HEK293 (cell line): ENCODE measurements around the gene MITF.

Experiments
- CTCF ChIA-PET: fragments of 350-600 bp; formaldehyde crosslinking; extraction: SDS; loops from one replicate; lab custom pipeline; 2021; ENCODE audit warnings: antibody characterized with exemption; lab: Yijun Ruan, JAX
- POLR2A ChIA-PET: fragments of 300-600 bp; formaldehyde crosslinking; extraction: SDS; loops from one replicate; lab custom pipeline; 2020; ENCODE audit warnings: antibody characterized with exemption, inconsistent platforms; lab: Yijun Ruan, JAX
- H3K27ac ChIP-seq: fragments of 200-500 bp; sonication (Bioruptor generic); 2 replicates; pipeline ENCODE4 v1.5.1; 2014; ENCODE audit warnings: low read depth, low read length, control low read depth, inconsistent platforms; ENCODE audit errors: extremely low read depth
- H3K36me3 ChIP-seq, 2 experiments: fragments of 200-500 bp in 1 of 2; sonication (Bioruptor generic) in 1 of 2; 1 replicate in 1 of 2; 2 replicates in 1 of 2; pipeline ENCODE4 v1.5.1; 2014 to 2017; ENCODE audit warnings: inconsistent platforms in 2 of 2, low read length in 2 of 2; ENCODE audit not compliant: control insufficient read depth in 2 of 2, insufficient read depth in 1 of 2
- H3K4me1 ChIP-seq: fragments of 200-500 bp; sonication (Bioruptor generic); 2 replicates; pipeline ENCODE4 v1.5.1; 2014; ENCODE audit warnings: mild to moderate bottlenecking, low read length, inconsistent platforms; ENCODE audit not compliant: control insufficient read depth, insufficient read depth
- H3K4me3 ChIP-seq: 2 replicates; pipeline ENCODE4 v1.5.1; 2011; ENCODE audit warnings: low read depth, mild to moderate bottlenecking, control low read depth, low read length, moderate library complexity
- H3K9me3 ChIP-seq: fragments of 200-500 bp; sonication (Bioruptor generic); 2 replicates; pipeline ENCODE4 v1.5.1; 2014; ENCODE audit warnings: low read depth, low read length, inconsistent platforms; ENCODE audit not compliant: control insufficient read depth, insufficient read depth
- BCL11A ChIP-seq: fragments of 450-650 bp; formaldehyde crosslinking; IDR thresholded peaks from 2 replicates; pipeline ENCODE4 v1.5.1; 2016; ENCODE audit warnings: low read depth, missing biosample characterization, missing genetic modification characterization
- FEZF1 ChIP-seq: fragments of 450-650 bp; formaldehyde crosslinking; IDR thresholded peaks from 2 replicates; pipeline ENCODE4 v1.5.1; 2016; ENCODE audit warnings: missing biosample characterization, missing genetic modification characterization
- HOXC10 ChIP-seq: sonication (generic); formaldehyde crosslinking; IDR thresholded peaks from 2 replicates; pipeline ENCODE4 v1.8.1; 2023; ENCODE audit warnings: mild to moderate bottlenecking, missing genetic modification reagents
- IKZF3 ChIP-seq: fragments of 450-650 bp; IDR thresholded peaks from 2 replicates; pipeline ENCODE4 v1.5.0; 2018; ENCODE audit warnings: missing biosample characterization, mild to moderate bottlenecking, missing genetic modification characterization, moderate library complexity
- MEIS1 ChIP-seq: sonication (generic); formaldehyde crosslinking; IDR thresholded peaks from 2 replicates; pipeline ENCODE4 v1.8.1; 2022; ENCODE audit warnings: missing genetic modification reagents, mild to moderate bottlenecking, borderline replicate concordance
- OVOL3 ChIP-seq: fragments of 450-650 bp; formaldehyde crosslinking; IDR thresholded peaks from 2 replicates; pipeline ENCODE4 v1.5.1; 2016; ENCODE audit warnings: missing biosample characterization, missing genetic modification characterization
- ZBTB17 ChIP-seq: fragments of 450-650 bp; formaldehyde crosslinking; IDR thresholded peaks from 2 replicates; pipeline ENCODE4 v1.5.1; 2016; ENCODE audit warnings: missing biosample characterization, missing genetic modification characterization
- ZNF133 ChIP-seq: fragments of 450-650 bp; formaldehyde crosslinking; IDR thresholded peaks from 2 replicates; pipeline ENCODE4 v1.5.1; 2016; ENCODE audit warnings: missing biosample characterization, missing genetic modification characterization
- ZNF19 ChIP-seq: fragments of 450-650 bp; formaldehyde crosslinking; IDR thresholded peaks from 2 replicates; pipeline ENCODE4; 2016; ENCODE audit warnings: missing biosample characterization, missing genetic modification characterization, low read depth
- ZNF24 ChIP-seq: fragments of 450-650 bp; formaldehyde crosslinking; IDR thresholded peaks from 2 replicates; pipeline ENCODE4 v1.5.1; 2016; ENCODE audit warnings: missing biosample characterization, missing genetic modification characterization
- ZNF274 ChIP-seq, 2 experiments: fragments of 200-500 bp in 1 of 2; fragments of 450-650 bp in 1 of 2; sonication (Bioruptor generic) in 1 of 2; formaldehyde crosslinking in 1 of 2; IDR thresholded peaks; 2 replicates each; pipeline versions ENCODE4 v1.5.1 to v1.6.1; 2014 to 2016; ENCODE audit warnings: borderline replicate concordance in 1 of 2, inconsistent platforms in 1 of 2, low read length in 1 of 2, missing biosample characterization in 1 of 2, missing genetic modification characterization in 1 of 2
- ZNF302 ChIP-seq: fragments of 450-650 bp; formaldehyde crosslinking; IDR thresholded peaks from 2 replicates; pipeline ENCODE4 v1.5.1; 2016; ENCODE audit warnings: missing biosample characterization, missing genetic modification characterization, low read depth
- ZNF341 ChIP-seq: fragments of 450-650 bp; formaldehyde crosslinking; IDR thresholded peaks from 2 replicates; pipeline ENCODE4; 2016; ENCODE audit warnings: low read depth, missing biosample characterization, missing genetic modification characterization
- ZNF350 ChIP-seq: fragments of 450-650 bp; formaldehyde crosslinking; IDR thresholded peaks from 2 replicates; pipeline ENCODE4 v1.5.0; 2017; ENCODE audit warnings: missing biosample characterization, mild to moderate bottlenecking, missing genetic modification characterization
- ZNF366 ChIP-seq: fragments of 450-650 bp; formaldehyde crosslinking; conservative IDR thresholded peaks from 2 replicates; pipeline ENCODE4 v1.5.1; 2016; ENCODE audit warnings: missing biosample characterization, missing genetic modification characterization
- ZNF473 ChIP-seq: fragments of 450-650 bp; formaldehyde crosslinking; IDR thresholded peaks from 2 replicates; pipeline ENCODE4 v1.5.1; 2017; ENCODE audit warnings: missing biosample characterization, missing genetic modification characterization
- ZNF521 ChIP-seq: fragments of 450-650 bp; formaldehyde crosslinking; IDR thresholded peaks from 2 replicates; pipeline ENCODE4 v1.5.1; 2017; ENCODE audit warnings: missing biosample characterization, mild to moderate bottlenecking, missing genetic modification characterization
- ZNF600 ChIP-seq: fragments of 450-650 bp; formaldehyde crosslinking; IDR thresholded peaks from 2 replicates; pipeline ENCODE4 v1.5.1; 2016; ENCODE audit warnings: missing biosample characterization, missing genetic modification characterization
- ZNF626 ChIP-seq: fragments of 450-650 bp; sonication (Bioruptor Pico); formaldehyde crosslinking; IDR thresholded peaks from 2 replicates; pipeline ENCODE4 v1.5.1; 2018; ENCODE audit warnings: missing biosample characterization, missing genetic modification characterization, inconsistent platforms
- ZSCAN16 ChIP-seq: fragments of 450-650 bp; formaldehyde crosslinking; IDR thresholded peaks from 2 replicates; pipeline ENCODE4 v1.5.1; 2016; ENCODE audit warnings: missing biosample characterization, missing genetic modification characterization
- TF ChIP-seq, protein P1 (sequence below): fragments of 450-650 bp; formaldehyde crosslinking; IDR thresholded peaks from 2 replicates; pipeline ENCODE4 v1.5.1; 2016; ENCODE audit warnings: missing biosample characterization, missing genetic modification characterization
- TF ChIP-seq, protein P2 (sequence below): fragments of 450-650 bp; formaldehyde crosslinking; IDR thresholded peaks from 2 replicates; pipeline ENCODE4; 2016; ENCODE audit warnings: missing biosample characterization, missing genetic modification characterization
- TF ChIP-seq, protein P3 (sequence below): sonication (generic); formaldehyde crosslinking; IDR thresholded peaks from 2 replicates; pipeline ENCODE4 v1.8.1; 2022; ENCODE audit warnings: mild to moderate bottlenecking, moderate library complexity, missing genetic modification reagents

Gene MITF

DNA sequence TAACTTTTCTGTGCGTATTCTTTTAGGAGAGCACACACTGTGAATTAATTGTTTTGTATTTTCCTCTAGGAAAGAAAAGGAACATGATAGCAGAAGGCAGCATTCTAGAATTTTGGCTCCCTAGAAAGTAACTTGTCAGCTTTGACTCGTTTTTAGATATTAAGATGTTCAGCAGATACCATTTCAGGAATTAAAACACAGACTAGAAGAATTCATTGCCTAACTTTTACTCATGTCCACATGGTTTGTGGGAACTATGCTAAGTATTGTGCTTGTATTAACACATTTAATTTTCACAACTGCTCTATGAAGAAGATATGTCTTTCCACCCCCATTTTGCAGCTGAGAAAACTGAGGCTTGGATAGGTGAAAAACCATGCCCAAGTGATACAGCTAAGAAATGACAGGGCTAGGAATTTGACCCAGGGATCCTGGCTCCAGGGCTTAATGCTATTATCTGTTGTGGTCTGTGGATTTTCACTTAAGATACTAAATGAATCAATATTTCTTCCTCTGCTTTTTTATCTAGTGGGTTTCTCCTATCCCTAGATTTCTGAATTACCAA, 128.8 kb downstream of the MITF start (continued):
- TF ChIP-seq, protein P1, sequence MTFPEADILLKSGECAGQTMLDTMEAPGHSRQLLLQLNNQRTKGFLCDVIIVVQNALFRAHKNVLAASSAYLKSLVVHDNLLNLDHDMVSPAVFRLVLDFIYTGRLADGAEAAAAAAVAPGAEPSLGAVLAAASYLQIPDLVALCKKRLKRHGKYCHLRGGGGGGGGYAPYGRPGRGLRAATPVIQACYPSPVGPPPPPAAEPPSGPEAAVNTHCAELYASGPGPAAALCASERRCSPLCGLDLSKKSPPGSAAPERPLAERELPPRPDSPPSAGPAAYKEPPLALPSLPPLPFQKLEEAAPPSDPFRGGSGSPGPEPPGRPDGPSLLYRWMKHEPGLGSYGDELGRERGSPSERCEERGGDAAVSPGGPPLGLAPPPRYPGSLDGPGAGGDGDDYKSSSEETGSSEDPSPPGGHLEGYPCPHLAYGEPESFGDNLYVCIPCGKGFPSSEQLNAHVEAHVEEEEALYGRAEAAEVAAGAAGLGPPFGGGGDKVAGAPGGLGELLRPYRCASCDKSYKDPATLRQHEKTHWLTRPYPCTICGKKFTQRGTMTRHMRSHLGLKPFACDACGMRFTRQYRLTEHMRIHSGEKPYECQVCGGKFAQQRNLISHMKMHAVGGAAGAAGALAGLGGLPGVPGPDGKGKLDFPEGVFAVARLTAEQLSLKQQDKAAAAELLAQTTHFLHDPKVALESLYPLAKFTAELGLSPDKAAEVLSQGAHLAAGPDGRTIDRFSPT (tag by site-specific recombination), result no peak
- TF ChIP-seq ZNF24 (tag by site-specific recombination), result no peak
- no peak for TF ChIP-seq BCL11A (tag by site-specific recombination)
- TF ChIP-seq MEIS1 (CRISPR knock-in tag), result no peak
- TF ChIP-seq ZNF473 (tag by site-specific recombination), result no peak

DNA sequence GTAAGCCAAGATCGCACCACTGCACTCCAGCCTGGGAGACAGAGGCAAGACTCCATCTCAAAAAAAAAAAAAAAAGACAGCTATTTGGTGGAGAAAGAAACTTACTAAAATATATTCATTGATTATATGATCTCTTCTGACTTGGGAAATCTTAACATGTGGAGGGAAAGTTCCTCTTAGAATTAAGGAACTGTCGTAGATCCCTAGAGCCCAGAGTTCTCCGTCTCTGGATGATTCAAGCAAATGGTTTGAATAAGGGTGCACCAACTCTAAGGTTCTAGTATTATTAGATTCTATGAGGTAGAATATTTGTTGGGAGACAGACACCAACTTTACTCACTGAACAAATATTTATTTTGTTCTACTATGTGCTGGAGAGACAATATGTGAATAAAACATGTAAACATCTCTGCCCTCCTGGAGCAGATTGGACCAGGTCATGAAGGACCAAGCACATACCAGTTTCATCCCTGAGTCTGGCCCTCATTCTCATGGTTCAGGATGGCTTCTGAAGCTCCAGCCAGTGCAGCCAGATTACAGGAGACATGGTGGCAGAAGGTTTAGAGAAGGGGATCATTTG, 129.7 kb downstream of the MITF start:
- ChIA-PET POLR2A (no interaction called here), CTCF (no interaction called here)
- TF ChIP-seq, protein P2, sequence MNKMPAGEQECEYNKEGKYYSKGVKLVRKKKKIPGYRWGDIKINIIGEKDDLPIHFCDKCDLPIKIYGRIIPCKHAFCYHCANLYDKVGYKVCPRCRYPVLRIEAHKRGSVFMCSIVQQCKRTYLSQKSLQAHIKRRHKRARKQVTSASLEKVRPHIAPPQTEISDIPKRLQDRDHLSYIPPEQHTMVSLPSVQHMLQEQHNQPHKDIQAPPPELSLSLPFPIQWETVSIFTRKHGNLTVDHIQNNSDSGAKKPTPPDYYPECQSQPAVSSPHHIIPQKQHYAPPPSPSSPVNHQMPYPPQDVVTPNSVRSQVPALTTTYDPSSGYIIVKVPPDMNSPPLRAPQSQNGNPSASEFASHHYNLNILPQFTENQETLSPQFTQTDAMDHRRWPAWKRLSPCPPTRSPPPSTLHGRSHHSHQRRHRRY (tag by site-specific recombination), result no peak
- no peak for TF ChIP-seq OVOL3 (tag by site-specific recombination)
- no peak for TF ChIP-seq ZNF521 (tag by site-specific recombination)
- no peak for TF ChIP-seq IKZF3
- TF ChIP-seq ZBTB17, result no peak
- TF ChIP-seq ZNF626 (tag by site-specific recombination), result no peak
- no peak for TF ChIP-seq HOXC10 (CRISPR knock-in tag)
- no peak for TF ChIP-seq ZSCAN16 (tag by site-specific recombination)
- no peak for TF ChIP-seq ZNF302 (tag by site-specific recombination)
- no peak for TF ChIP-seq ZNF350 (tag by site-specific recombination)
- TF ChIP-seq ZNF341 (tag by site-specific recombination), result no peak
- no peak for TF ChIP-seq ZNF366 (tag by site-specific recombination)
- TF ChIP-seq ZNF19 (tag by site-specific recombination), result no peak
- TF ChIP-seq ZNF600, result no peak
- TF ChIP-seq FEZF1 (tag by site-specific recombination), result no peak
- no peak for TF ChIP-seq ZNF133 (tag by site-specific recombination)
- Histone ChIP-seq H3K27ac (no peak overlapping the region), H3K4me1 (0 out of 2 replicates have a peak, but pooled peaks cover 3% of the 10 kb centered on the region), H3K9me3 (no peaks in the 10 kb centered on the region), H3K36me3 (no peaks in the 10 kb centered on the region), H3K4me3 (no peak overlapping the region)

DNA sequence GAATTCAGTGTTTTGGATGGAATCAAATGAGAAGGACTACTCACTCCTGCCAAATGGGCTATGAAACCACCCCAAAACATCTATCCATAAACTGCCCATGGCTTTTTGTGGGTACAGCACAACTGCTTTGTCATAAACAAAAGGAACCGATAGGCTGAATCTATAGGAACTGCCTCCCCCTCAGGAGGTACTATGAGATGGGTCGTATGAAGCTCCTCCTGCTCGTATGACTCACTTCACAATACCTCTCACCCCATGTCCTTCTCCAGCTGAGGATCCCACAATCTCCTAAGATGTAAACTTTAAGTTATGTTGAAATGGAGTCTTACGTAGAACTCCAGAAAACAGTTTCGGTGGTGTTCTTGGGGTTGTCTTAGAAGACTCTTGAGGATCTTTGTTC, 130.4 kb downstream of the MITF start:
- H3K36me3 ChIP-seq, result no peaks in the 10 kb centered on the region
- H3K4me1 ChIP-seq, result 0 out of 2 replicates have a peak, but pooled peaks cover 3% of the 10 kb centered on the region
- CTCF ChIA-PET, result no interaction called here
- TF ChIP-seq ZNF302 (tag by site-specific recombination), result no peak
- TF ChIP-seq ZNF274 (IDR thresholded peaks at IDR 0.05; ENCODE audit: low read length), result no peak
- no peak for TF ChIP-seq ZNF274 (tag by site-specific recombination; IDR thresholded peaks at IDR 0.05; ENCODE audit: borderline replicate concordance)
- TF ChIP-seq, protein P2 (tag by site-specific recombination), result no peak
- TF ChIP-seq, protein P3, sequence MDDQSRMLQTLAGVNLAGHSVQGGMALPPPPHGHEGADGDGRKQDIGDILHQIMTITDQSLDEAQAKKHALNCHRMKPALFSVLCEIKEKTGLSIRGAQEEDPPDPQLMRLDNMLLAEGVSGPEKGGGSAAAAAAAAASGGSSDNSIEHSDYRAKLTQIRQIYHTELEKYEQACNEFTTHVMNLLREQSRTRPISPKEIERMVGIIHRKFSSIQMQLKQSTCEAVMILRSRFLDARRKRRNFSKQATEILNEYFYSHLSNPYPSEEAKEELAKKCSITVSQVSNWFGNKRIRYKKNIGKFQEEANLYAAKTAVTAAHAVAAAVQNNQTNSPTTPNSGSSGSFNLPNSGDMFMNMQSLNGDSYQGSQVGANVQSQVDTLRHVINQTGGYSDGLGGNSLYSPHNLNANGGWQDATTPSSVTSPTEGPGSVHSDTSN (CRISPR knock-in tag), result no peak
- TF ChIP-seq, all 188 proteins: peak for 0
- H3K27ac ChIP-seq, result no peak overlapping the region
- H3K4me3 ChIP-seq, result no peak overlapping the region
- no peaks in the 10 kb centered on the region for H3K9me3 ChIP-seq
- POLR2A ChIA-PET, result no interaction called here
